GM19452 (cell line): Measurements from ENCODE around the gene FRMD4A.

Experiments
- ATAC-seq: cut with Tn5 transposase; IDR thresholded peaks from one replicate; pipeline ENCODE4 v1.9.1; 2021; ENCODE audit not compliant: unreplicated experiment

The FRMD4A gene

GRCh38 chr10:13993169-13993568, 337.6 kb downstream of the FRMD4A start:
- ATAC-seq, result no peak

- no peak for ATAC-seq
Measured at GRCh38 chr10:13991353-13991752, 339.4 kb downstream of the FRMD4A start.

- ATAC-seq, result no peak
Measured at GRCh38 chr10:13990946-13991345, 339.8 kb downstream of the FRMD4A start.

GRCh38 chr10:13990392-13990805, 340.3 kb downstream of the FRMD4A start:
- no peak for ATAC-seq

- no peak for ATAC-seq
Measured at GRCh38 chr10:13989616-13990015, 341.1 kb downstream of the FRMD4A start.

GRCh38 chr10:13987446-13987845, 343.3 kb downstream of the FRMD4A start:
- ATAC-seq, result no peak

- no peak for ATAC-seq
Measured at GRCh38 chr10:13984647-13985155, 346.0 kb downstream of the FRMD4A start.

GRCh38 chr10:13983035-13983434, 347.7 kb downstream of the FRMD4A start:
- no peak for ATAC-seq

- no peak for ATAC-seq
Measured at GRCh38 chr10:13978533-13979115, 352.1 kb downstream of the FRMD4A start.

- no peak for ATAC-seq
Measured at GRCh38 chr10:13977861-13978532, 352.7 kb downstream of the FRMD4A start.

GRCh38 chr10:13973742-13974141, 357.0 kb downstream of the FRMD4A start:
- ATAC-seq, result no peak

- no peak for ATAC-seq
Measured at GRCh38 chr10:13972609-13973008, 358.1 kb downstream of the FRMD4A start.

- no peak for ATAC-seq
Measured at GRCh38 chr10:13971601-13972475, 358.9 kb downstream of the FRMD4A start.

- no peak for ATAC-seq
Measured at GRCh38 chr10:13970957-13971353, 359.8 kb downstream of the FRMD4A start.

- no peak for ATAC-seq
Measured at GRCh38 chr10:13970236-13970956, 360.3 kb downstream of the FRMD4A start.

- no peak for ATAC-seq
Measured at GRCh38 chr10:13969792-13970140, 361.0 kb downstream of the FRMD4A start.

GRCh38 chr10:13969118-13969791, 361.5 kb downstream of the FRMD4A start:
- no peak for ATAC-seq

- ATAC-seq, result no peak
Measured at GRCh38 chr10:13961853-13962252, 368.9 kb downstream of the FRMD4A start.

- ATAC-seq, result no peak
Measured at GRCh38 chr10:13961097-13961496, 369.6 kb downstream of the FRMD4A start.

- no peak for ATAC-seq
Measured at GRCh38 chr10:13960603-13961002, 370.1 kb downstream of the FRMD4A start.
